ENCODE results near the gene DLL1.
"Not testable (repeated sequence)": the region's sequence is repeated elsewhere in the genome, so short reads cannot be mapped to it uniquely, and the experiment has no call there.

Gene DLL1, protein sequence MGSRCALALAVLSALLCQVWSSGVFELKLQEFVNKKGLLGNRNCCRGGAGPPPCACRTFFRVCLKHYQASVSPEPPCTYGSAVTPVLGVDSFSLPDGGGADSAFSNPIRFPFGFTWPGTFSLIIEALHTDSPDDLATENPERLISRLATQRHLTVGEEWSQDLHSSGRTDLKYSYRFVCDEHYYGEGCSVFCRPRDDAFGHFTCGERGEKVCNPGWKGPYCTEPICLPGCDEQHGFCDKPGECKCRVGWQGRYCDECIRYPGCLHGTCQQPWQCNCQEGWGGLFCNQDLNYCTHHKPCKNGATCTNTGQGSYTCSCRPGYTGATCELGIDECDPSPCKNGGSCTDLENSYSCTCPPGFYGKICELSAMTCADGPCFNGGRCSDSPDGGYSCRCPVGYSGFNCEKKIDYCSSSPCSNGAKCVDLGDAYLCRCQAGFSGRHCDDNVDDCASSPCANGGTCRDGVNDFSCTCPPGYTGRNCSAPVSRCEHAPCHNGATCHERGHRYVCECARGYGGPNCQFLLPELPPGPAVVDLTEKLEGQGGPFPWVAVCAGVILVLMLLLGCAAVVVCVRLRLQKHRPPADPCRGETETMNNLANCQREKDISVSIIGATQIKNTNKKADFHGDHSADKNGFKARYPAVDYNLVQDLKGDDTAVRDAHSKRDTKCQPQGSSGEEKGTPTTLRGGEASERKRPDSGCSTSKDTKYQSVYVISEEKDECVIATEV

DNA sequence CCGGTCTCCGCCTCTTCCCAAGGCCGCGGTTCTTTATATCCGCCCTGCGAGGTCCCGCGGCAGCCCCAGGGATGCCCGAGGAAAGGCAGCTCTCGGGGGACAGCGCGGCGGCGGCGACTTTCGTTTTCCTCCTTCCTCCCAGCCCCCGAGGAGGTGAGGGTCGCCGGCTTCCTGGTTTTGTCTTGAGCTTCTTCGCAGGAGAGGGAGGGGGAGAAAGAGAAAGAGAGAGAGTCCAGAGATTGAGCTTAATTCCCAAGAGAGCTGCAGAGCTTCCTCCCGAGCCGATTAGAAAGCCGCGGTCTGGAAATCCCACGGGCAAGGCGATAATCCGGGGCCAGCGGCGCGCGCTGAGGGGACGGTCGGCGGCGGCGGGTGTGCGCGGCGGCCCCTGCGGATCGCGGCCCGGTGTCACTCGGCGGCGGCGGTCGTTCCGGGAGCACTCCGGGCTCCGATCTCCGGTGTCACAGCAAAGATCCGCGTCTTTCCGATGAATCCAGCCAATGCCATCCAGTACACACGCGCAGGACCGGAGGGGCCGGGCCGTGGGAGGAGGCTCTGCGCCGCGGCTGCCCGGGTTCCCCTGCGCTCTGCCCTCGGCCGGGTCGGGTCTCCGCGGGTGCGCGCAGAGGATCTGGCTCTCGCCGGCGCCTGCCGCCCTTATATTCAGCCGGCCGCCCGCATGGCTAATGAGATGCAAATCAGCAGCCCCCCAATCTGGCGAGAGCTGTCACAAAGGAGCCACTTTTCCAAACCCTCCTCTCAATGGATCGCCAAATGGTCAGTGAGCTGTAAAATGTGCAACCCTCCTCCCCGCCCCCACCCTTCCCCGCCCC is at the start of gene DLL1:
Gene DLL1 (minus strand): TSS at position 783 of the 833 bp plus-strand sequence. CDS start 939 bp downstream, outside the sequence.
- DNase-seq (ENCODE audit: low read depth in 2 of 2), result no peak

- not testable (repeated sequence) for DNase-seq (ENCODE audit: low read depth in 2 of 2)
These were observed 44.3 kb upstream of the DLL1 start for GRCh38 chr6:170335199-170335598.

DNA sequence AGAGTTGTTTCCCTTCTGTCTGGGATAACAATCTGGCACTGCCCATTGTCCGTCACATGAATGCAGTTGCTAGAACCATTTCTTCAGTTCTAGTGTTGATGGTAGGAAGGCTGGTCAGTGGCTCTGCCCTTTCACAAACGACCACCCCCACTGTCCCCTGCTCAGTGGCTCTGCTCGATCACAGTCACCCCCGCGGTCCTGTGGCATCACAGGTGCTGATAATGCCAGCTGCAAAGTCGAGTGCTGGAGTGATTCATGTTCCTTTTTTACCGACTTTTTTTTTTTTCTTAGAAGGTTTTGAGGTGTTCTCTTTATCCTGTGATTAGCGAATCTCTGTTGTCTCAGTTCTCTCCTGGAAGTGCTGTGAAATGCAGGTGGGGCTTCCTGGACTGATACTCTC is 38.4 kb upstream of the DLL1 start:
- no peak for DNase-seq (ENCODE audit: low read depth in 2 of 2)

- DNase-seq (ENCODE audit: low read depth in 2 of 2), result no peak
These were observed 26.8 kb upstream of the DLL1 start for GRCh38 chr6:170317718-170318117.

DNA sequence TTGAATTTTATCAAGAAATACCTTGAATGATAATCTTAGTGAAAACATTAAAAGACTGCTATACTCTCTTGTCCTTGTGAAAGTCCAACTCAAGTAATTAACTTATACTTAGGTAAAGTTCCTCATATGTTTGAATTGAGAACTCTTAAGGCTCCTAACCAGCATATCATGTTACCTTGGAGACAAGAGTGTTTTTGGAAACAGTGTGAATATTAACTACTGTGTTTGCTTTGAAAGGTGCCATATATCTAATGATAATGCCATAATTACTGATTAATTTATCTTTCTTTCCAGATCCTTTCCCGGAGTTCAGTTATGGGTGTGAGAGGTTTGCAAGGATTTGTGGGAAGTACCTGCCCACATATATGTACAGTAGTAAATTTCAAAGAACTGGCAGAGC is 26.2 kb upstream of the DLL1 start:
- no peak for DNase-seq (ENCODE audit: low read depth in 2 of 2)

- DNase-seq (ENCODE audit: low read depth in 2 of 2), result no peak
These were observed 25.2 kb upstream of the DLL1 start for GRCh38 chr6:170316071-170316470.

DNA sequence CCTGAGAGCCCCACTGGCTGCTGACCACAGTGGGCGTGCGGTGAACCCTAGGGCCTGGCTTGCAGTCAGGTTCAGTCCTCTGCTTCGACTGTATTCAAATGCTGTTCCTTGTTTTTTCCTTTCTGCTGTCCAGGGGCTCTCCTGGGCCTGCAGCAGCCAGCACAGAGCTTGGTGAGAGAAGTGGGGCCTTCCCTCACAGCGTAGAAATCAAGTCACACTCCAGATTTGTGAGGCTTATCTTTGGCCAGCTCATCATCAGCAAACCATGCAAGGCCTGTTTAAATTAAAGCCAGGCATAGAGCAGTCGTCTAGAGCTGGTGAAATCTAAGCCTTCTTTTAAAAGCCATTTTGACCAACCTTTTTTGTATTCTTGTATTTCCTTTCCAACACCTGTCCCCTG is 24.1 kb upstream of the DLL1 start:
- DNase-seq (ENCODE audit: low read depth in 2 of 2), result no peak

DNA sequence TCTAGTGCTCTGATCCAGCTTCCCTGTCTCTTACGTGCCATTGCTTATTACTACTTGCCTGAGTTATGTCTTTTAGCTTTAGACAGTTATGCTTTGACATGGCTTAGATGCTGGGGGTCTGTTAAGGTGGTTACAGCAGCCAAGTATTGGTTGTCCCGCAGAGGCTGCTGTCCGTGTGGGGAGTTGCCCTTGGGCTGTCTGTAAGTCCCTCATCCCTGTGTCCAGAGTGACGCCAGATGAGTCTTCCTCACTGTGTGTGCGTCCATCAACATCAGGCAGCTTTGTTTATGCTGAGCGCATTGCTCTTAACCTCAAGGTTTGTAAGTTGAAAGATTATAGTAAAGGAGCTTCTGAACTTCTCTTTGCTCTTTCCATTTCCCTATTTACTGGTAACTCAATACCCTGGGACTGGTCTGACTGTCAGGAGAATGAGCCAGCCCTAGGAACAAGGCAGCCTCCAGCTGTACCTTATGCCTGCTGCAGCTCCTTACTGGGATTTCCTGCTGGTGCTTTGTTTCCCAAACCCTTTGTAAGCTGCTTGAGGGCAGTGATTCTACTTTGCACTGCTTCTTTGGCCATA is 22.9 kb upstream of the DLL1 start:
- no peak for DNase-seq (ENCODE audit: low read depth in 2 of 2)

GRCh38 chr6:170312876-170313275 is 22.0 kb upstream of the DLL1 start:
- DNase-seq (ENCODE audit: low read depth in 2 of 2), result no peak

- DNase-seq (ENCODE audit: low read depth in 2 of 2), result no peak
These were observed 20.8 kb upstream of the DLL1 start for GRCh38 chr6:170311696-170312095.

DNA sequence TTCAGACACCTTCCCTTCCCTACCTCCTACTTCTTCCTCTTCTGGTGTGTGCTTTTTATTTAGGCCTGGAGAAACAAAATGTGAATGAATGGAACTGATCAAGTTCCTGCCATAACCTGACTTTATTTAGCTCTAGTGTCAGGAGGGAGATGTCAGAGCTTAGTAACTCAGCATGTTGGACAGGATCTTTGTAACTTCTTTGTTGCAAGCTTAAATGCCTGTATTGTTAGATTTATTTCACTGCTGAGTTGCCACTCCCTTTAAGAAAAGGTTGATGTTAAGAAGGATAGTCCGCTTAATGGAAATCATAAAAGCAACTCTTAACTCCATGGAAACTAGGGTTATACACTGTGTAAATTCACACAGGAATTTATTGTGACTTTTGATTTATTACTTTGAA is 17.9 kb upstream of the DLL1 start:
- no peak for DNase-seq (ENCODE audit: low read depth in 2 of 2)

GRCh38 chr6:170307080-170307545 is 16.2 kb upstream of the DLL1 start:
- no peak for DNase-seq (ENCODE audit: low read depth in 2 of 2)

GRCh38 chr6:170306324-170307079 is 15.6 kb upstream of the DLL1 start, which contains the start of gene FAM120B:
FAM120B (plus strand) TSS chr6:170306758; CDS start chr6:170317391, 10,633 bp downstream.
- peak; percentile 90 to 97 for DNase-seq (ENCODE audit: low read depth in 2 of 2)

GRCh38 chr6:170305805-170306323 is 15.0 kb upstream of the DLL1 start:
- DNase-seq (ENCODE audit: low read depth in 2 of 2), result no peak

DNA sequence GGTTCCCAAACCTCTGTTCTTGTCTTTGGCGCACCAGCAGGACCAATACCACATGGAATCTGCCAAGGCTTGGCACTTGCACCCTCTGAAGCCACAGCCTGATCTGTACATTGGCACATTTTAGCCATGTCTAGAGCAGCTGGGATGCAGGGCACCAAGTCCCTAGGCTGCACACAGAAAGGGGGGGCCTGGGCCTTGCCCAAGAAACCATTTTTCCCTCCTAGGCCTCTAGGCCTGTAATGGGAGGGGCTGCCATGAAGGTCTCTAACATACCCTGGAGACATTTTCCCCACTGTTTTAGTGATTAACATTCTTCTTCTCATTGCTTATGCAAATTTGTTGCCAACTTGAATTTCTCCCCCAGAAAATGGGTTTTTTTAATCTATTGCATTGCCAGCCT is 10.3 kb upstream of the DLL1 start:
- DNase-seq (ENCODE audit: low read depth in 2 of 2), result no peak

DNA sequence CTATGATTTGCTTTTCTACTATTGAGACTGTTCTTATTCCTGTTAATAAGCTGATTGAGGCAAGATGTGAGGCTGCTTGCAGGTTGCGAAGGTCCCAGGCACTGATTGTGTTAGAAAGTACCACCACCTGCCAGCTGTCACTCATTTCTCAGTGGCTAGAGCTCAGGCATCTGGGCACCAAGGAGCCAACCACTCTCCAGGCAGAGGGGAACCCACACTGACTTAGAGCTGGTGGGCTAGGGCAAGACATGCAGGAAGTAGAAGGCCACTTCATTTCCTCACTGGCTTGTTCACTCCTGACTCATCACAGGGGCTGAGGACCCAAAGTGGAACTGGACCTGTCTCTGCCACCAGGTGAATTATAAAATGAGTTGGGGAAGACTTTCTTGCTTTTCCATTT is 7.8 kb upstream of the DLL1 start:
- DNase-seq (ENCODE audit: low read depth in 2 of 2), result no peak

DNA sequence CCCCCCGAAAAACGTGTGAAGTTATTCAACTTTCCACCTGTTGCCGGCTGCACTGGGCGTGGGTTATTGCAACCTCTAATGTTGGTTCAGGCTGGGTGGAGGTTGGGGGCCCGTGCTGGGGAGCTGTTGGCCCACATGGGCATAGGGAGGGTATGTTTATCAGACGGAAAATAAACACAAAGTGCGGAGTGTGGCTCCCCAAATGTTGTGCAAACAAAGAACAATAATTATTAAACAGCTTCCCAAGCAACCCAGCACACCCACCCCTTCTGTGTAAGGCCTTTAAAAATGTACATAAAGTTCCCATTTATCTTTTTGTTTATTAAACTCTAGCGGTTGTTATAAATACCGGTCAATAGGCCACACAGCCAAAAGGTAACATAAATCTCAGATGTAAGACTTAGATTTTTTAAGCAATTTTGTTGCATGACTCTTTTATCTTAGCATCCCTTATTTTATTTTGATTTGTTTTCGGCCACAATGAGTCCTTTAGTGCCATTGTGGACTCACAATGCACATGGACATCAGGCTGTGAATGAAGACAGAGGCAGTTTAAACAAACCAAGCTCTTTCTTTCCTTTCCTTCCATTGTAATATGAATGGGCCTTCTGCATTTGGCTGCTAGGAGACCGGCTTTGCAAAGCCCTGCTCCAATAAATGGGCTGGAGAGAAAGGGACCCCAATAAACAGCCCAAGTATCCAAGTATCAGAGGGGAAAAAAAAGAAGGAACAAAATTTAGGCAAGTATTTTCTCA is 6.9 kb upstream of the DLL1 start:
- no peak for DNase-seq (ENCODE audit: low read depth in 2 of 2)

- DNase-seq (ENCODE audit: low read depth in 2 of 2), result no peak
These were observed 6.1 kb upstream of the DLL1 start for GRCh38 chr6:170296746-170297575.

- no peak for DNase-seq (ENCODE audit: low read depth in 2 of 2)
These were observed 5.5 kb upstream of the DLL1 start for GRCh38 chr6:170296423-170296745.
